Trophoblast cell (in vitro differentiated cells and primary cell): Measurements from ENCODE around the gene RBFOX2.
A peak's percentile ranks its signal among the peaks of the same experiment; 100 is the strongest.

Source experiments
- DNase-seq, 2 donors: peaks; one replicate each; pipeline ENCODE4 v3.0.0-alpha.2; 2016
- H2AFZ ChIP-seq: 2 replicates; pipeline ENCODE4 v1.6.1; 2013; ENCODE audit warnings: low read length, moderate library complexity, mild to moderate bottlenecking; ENCODE audit not compliant: insufficient read depth, poor library complexity
- H2AK5ac ChIP-seq: 2 replicates; pipeline ENCODE4 v1.6.1; 2013; ENCODE audit warnings: mild to moderate bottlenecking, low read length
- H2BK120ac ChIP-seq: 2 replicates; pipeline ENCODE4 v1.6.1; 2013; ENCODE audit warnings: low read length, mild to moderate bottlenecking, moderate library complexity; ENCODE audit not compliant: insufficient read depth, poor library complexity
- H2BK12ac ChIP-seq: 2 replicates; pipeline ENCODE4 v1.6.1; 2013; ENCODE audit warnings: mild to moderate bottlenecking, low read length, moderate library complexity
- H2BK5ac ChIP-seq: 2 replicates; pipeline ENCODE4 v1.6.1; 2013; ENCODE audit warnings: low read length, low read depth, moderate library complexity, mild to moderate bottlenecking; ENCODE audit not compliant: poor library complexity
- H3K14ac ChIP-seq: 2 replicates; pipeline ENCODE4 v1.6.1; 2013; ENCODE audit warnings: mild to moderate bottlenecking, low read length
- H3K18ac ChIP-seq: 2 replicates; pipeline ENCODE4 v1.6.1; 2013; ENCODE audit warnings: mild to moderate bottlenecking, low read length
- H3K23ac ChIP-seq: 2 replicates; pipeline ENCODE4 v1.6.1; 2013; ENCODE audit warnings: low read length
- H3K27ac ChIP-seq: 2 replicates; pipeline ENCODE4 v1.5.1; 2013; ENCODE audit warnings: low read depth, mild to moderate bottlenecking, inconsistent platforms, low read length, moderate library complexity
- H3K27me3 ChIP-seq: 2 replicates; pipeline ENCODE4 v1.6.1; 2013; ENCODE audit warnings: inconsistent platforms, mild to moderate bottlenecking, low read length, moderate library complexity; ENCODE audit not compliant: insufficient read depth
- H3K36me3 ChIP-seq, 2 experiments: 1 replicate in 1 of 2; 2 replicates in 1 of 2; pipeline ENCODE4 v1.6.1; 2013; ENCODE audit warnings: low read length in 2 of 2, mild to moderate bottlenecking in 2 of 2, moderate library complexity in 1 of 2; ENCODE audit not compliant: insufficient read depth in 2 of 2, control insufficient read depth in 1 of 2
- H3K4ac ChIP-seq: 2 replicates; pipeline ENCODE4 v1.6.1; 2013; ENCODE audit warnings: low read depth, mild to moderate bottlenecking, low read length, moderate library complexity
- H3K4me1 ChIP-seq, 2 experiments: 1 replicate in 1 of 2; 2 replicates in 1 of 2; pipeline ENCODE4 v1.6.1; 2013; ENCODE audit warnings: low read length in 2 of 2, mild to moderate bottlenecking in 2 of 2, moderate library complexity in 1 of 2; ENCODE audit not compliant: insufficient read depth in 2 of 2, control insufficient read depth in 1 of 2
- H3K4me2 ChIP-seq: 2 replicates; pipeline ENCODE4 v1.6.1; 2013; ENCODE audit warnings: inconsistent platforms, mild to moderate bottlenecking, low read length, moderate library complexity
- H3K4me3 ChIP-seq: 2 replicates; pipeline ENCODE4 v1.5.1; 2013; ENCODE audit warnings: mild to moderate bottlenecking, low read depth, low read length, inconsistent platforms
- H3K79me1 ChIP-seq: one replicate; pipeline ENCODE4 v1.6.1; 2013; ENCODE audit warnings: low read length
- H3K79me2 ChIP-seq: 2 replicates; pipeline ENCODE4 v1.6.1; 2013; ENCODE audit warnings: low read length, mild to moderate bottlenecking; ENCODE audit not compliant: control insufficient read depth, insufficient read depth, poor library complexity
- H3K9ac ChIP-seq: 2 replicates; pipeline ENCODE4 v1.6.1; 2013; ENCODE audit warnings: mild to moderate bottlenecking, low read length
- H3K9me3 ChIP-seq: 2 replicates; pipeline ENCODE4 v1.6.1; 2013; ENCODE audit warnings: low read depth, mild to moderate bottlenecking, control low read depth, inconsistent platforms, low read length; ENCODE audit not compliant: insufficient read depth
- H4K12ac ChIP-seq: 2 replicates; pipeline ENCODE4 v1.6.1; 2013; ENCODE audit warnings: low read depth, mild to moderate bottlenecking, low read length, moderate library complexity
- H4K8ac ChIP-seq: 2 replicates; pipeline ENCODE4 v1.6.1; 2013; ENCODE audit warnings: low read depth, mild to moderate bottlenecking, low read length, moderate library complexity
- H4K91ac ChIP-seq: one replicate; pipeline ENCODE4 v1.6.1; 2013; ENCODE audit warnings: low read depth, mild to moderate bottlenecking, low read length, moderate library complexity
- WGBS: extraction: QIAGEN DNeasy Blood & Tissue Kit; methylation state at CpG from one replicate; pipeline ENCODE4 v1.1.7; 2013; ENCODE audit warnings: missing lambda C conversion rate; ENCODE audit not compliant: insufficient read length, insufficient coverage; ENCODE audit errors: extremely low coverage; 5-methylcytosine and 5-hydroxymethylcytosine counted together

The RBFOX2 gene

DNA sequence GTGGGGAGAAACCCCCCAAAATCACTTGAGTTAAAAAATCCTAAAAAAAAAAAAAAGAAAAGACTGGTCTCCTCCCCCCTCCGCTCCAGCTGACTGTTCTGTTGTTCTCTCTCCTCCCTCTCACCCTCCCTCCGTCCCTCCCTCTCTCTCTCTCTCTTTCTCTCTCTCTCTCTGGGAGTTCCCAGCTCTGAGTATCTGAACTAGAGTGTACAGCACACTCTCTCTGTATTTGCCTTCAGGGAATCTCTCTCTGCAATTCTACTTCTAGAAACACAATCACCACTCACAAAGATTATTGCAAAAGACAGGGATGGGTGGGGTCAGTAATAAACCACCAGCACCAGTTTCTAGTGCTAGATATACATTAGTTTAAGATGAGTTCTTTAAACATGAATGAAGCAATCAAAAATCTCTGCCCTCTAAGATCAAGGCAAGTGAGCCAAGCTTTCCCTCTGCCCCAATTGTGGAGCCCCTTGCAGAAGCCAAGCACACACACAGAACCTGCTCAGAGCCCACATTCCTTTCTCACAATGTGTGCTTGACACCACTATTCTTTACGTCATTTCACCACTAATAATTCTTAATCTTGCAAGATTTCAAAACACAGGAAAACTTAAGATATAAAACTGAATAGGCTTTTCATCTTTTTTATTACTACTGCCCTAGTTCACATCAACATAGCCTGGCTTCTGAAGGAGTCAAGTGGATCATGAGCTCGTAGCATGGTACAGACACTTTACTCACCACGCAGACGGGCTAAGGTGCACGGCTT is 133.5 kb downstream of the RBFOX2 start:
- no peak overlapping the region for H4K8ac ChIP-seq
- H2AFZ ChIP-seq, result no peak overlapping the region
- no peaks in the 10 kb centered on the region for H3K27me3 ChIP-seq
- H2AK5ac ChIP-seq, result no peak overlapping the region
- no CpG with 5 or more reads among the region's 7 CpGs for WGBS
- peaks cover 2% of the 10 kb centered on the region in 2 experiments for H3K36me3 ChIP-seq
- H3K4me1 ChIP-seq, result peaks cover 11 to 17% of the 10 kb centered on the region in 2 experiments
- no peak overlapping the region for H3K4ac ChIP-seq
- H2BK120ac ChIP-seq, result no peak overlapping the region
- H3K9ac ChIP-seq, result no peak overlapping the region
- H3K4me2 ChIP-seq, result no peak overlapping the region
- no peaks in the 10 kb centered on the region for H3K79me1 ChIP-seq
- no peak overlapping the region for H4K91ac ChIP-seq
- H3K9me3 ChIP-seq, result no peaks in the 10 kb centered on the region
- H3K79me2 ChIP-seq, result no peaks in the 10 kb centered on the region
- no peak overlapping the region for H4K12ac ChIP-seq
- peak; percentile 75 to 92 for DNase-seq
- no peak overlapping the region for H3K14ac ChIP-seq
- H3K4me3 ChIP-seq, result no peak overlapping the region
- no peak overlapping the region for H3K23ac ChIP-seq
- no peak overlapping the region for H2BK5ac ChIP-seq
- H3K18ac ChIP-seq, result no peak overlapping the region
- H2BK12ac ChIP-seq, result no peak overlapping the region
- no peak overlapping the region for H3K27ac ChIP-seq

DNA sequence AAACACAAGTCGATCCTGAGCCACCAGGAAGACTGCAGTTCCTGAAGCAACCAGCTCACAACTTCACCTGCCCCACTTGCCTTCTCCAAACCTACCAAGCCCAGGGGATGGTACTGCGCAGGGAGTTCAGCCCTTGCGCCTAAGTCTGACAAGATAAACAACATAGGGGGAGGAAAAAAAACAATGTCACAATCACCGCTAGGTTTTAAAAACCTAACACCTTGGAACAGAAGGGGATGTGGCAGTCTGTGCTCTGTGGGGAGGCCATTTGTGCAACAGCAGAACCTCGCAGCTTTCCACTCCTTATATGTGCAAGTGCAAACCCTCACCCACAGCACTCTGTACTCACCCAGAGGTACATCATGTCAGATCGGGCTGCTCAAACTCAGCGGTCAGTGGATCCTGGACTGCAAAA is 134.2 kb downstream of the RBFOX2 start:
- Histone ChIP-seq H3K36me3 (peaks cover 2% of the 10 kb centered on the region in 2 experiments), H3K18ac (no peak overlapping the region)

DNA sequence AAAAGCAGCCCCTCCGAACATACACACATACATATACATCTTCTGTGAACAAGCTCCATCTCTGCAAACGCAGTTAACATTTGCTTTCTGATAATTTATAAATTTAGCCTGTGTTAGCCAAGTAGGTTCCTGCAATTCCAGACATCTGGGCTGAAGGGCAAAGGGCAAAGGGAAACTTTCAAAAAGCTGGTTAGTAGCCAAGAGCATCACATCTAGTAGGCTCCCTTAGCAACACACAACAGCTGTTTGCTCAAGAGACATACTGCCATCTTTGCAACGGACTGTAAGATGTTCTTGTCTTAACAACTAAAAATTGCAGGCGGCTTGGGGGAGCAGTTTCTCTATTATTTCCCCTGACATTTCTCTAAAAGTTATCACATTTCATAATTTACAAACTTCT is 134.9 kb downstream of the RBFOX2 start:
- H4K12ac ChIP-seq, result no peak overlapping the region
- no peak overlapping the region for H3K27ac ChIP-seq
- no peak overlapping the region for H2AK5ac ChIP-seq
- no peak overlapping the region for H4K8ac ChIP-seq
- H3K9me3 ChIP-seq, result no peaks in the 10 kb centered on the region
- H2BK120ac ChIP-seq, result no peak overlapping the region
- no peaks in the 10 kb centered on the region for H3K79me1 ChIP-seq
- H3K14ac ChIP-seq, result no peak overlapping the region
- H3K4me2 ChIP-seq, result no peak overlapping the region
- no peak overlapping the region for H3K9ac ChIP-seq
- H2AFZ ChIP-seq, result no peak overlapping the region
- no peak overlapping the region for H3K4me3 ChIP-seq
- H3K36me3 ChIP-seq, result peaks cover 2% of the 10 kb centered on the region in 2 experiments
- DNase-seq, result no peak
- no peak overlapping the region for H4K91ac ChIP-seq
- H3K4ac ChIP-seq, result no peak overlapping the region
- no peak overlapping the region for H2BK12ac ChIP-seq
- no CpG with 5 or more reads among the region's 4 CpGs for WGBS
- H3K4me1 ChIP-seq, result peaks cover 7 to 16% of the 10 kb centered on the region in 2 experiments
- no peaks in the 10 kb centered on the region for H3K79me2 ChIP-seq
- H2BK5ac ChIP-seq, result no peak overlapping the region
- no peak overlapping the region for H3K23ac ChIP-seq
- no peak overlapping the region for H3K18ac ChIP-seq
- no peaks in the 10 kb centered on the region for H3K27me3 ChIP-seq

More for the DNA sequence above, 134.2 kb downstream of the RBFOX2 start:
- Histone ChIP-seq H3K27ac (no peak overlapping the region), H4K12ac (no peak overlapping the region), H2BK12ac (no peak overlapping the region), H4K8ac (no peak overlapping the region), H3K9ac (no peak overlapping the region), H3K79me1 (no peaks in the 10 kb centered on the region), H2BK5ac (no peak overlapping the region), H3K27me3 (no peaks in the 10 kb centered on the region), H3K23ac (no peak overlapping the region), H3K79me2 (no peaks in the 10 kb centered on the region), H3K4me3 (no peak overlapping the region), H2AK5ac (no peak overlapping the region), H4K91ac (no peak overlapping the region), H2BK120ac (no peak overlapping the region), H3K4ac (peak overlapping the region; percentile 10), H3K14ac (no peak overlapping the region), H3K4me1 (peaks cover 7 to 16% of the 10 kb centered on the region in 2 experiments), H3K9me3 (no peaks in the 10 kb centered on the region), H2AFZ (no peak overlapping the region), H3K4me2 (no peak overlapping the region)
- no CpG with 5 or more reads among the region's 7 CpGs for WGBS
- no peak for DNase-seq

DNA sequence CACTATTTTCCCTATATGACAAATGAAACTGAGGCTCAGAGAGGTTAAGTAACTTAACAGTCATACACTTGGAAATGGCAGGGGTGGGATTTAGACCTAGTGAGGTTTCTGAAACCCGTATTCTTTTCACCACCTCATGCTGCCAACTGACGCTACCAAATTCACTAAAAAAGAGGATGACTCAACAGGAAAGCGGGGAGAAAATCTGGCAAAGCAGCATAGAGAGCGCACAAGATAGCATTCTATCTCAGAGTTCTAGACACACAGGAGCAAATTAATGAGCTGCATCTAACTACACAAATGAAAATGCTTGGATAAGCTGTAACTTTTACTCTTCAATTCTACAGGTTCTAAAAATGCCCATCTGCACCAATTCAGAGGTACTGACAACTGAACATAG is 136.4 kb downstream of the RBFOX2 start:
- Histone ChIP-seq H3K4ac (no peak overlapping the region), H3K36me3 (peaks cover 0 to 2% of the 10 kb centered on the region in 2 experiments), H3K9ac (no peak overlapping the region), H3K14ac (no peak overlapping the region), H4K8ac (no peak overlapping the region), H3K4me1 (peaks cover 7 to 19% of the 10 kb centered on the region in 2 experiments), H3K23ac (no peak overlapping the region), H3K79me2 (no peaks in the 10 kb centered on the region), H3K79me1 (no peaks in the 10 kb centered on the region), H3K27me3 (no peaks in the 10 kb centered on the region), H2BK12ac (no peak overlapping the region), H3K4me3 (no peak overlapping the region), H3K18ac (no peak overlapping the region), H4K91ac (no peak overlapping the region), H2AFZ (no peak overlapping the region), H3K4me2 (no peak overlapping the region), H3K9me3 (no peaks in the 10 kb centered on the region), H2AK5ac (no peak overlapping the region), H2BK5ac (no peak overlapping the region), H2BK120ac (no peak overlapping the region), H4K12ac (no peak overlapping the region), H3K27ac (no peak overlapping the region)
- WGBS, result no CpG with 5 or more reads among the region's 4 CpGs
- peak; percentile 77 to 91 for DNase-seq
